Lung (tissue), 12 donors: ENCODE measurements around the gene PTCHD1. TPM values are rescaled to one million over a fixed set of nuclear protein-coding genes. Genes with fewer than 3 reads are reported as not detected.

ENCODE experiments used
- ATAC-seq: fragments of 200-7000 bp; cut with Tn5 transposase; one replicate; pipeline ENCODE4 v1.9.1; 2020; ENCODE audit warnings: moderate number of reproducible peaks; ENCODE audit not compliant: insufficient read depth, low FRiP score
- DNase-seq, 3 donors: peaks; one replicate each; pipeline ENCODE4 v3.0.0-alpha.2; 2013 to 2017
- H3K27ac ChIP-seq, 2 donors: one replicate each; pipeline ENCODE4 v1.5.1; 2013; ENCODE audit warnings: mild to moderate bottlenecking in 2 of 2, moderate library complexity in 2 of 2, control low read depth in 1 of 2, inconsistent platforms in 1 of 2, low read depth in 1 of 2, low read length in 1 of 2
- H3K27me3 ChIP-seq, 3 donors: one replicate each; pipeline ENCODE4 v1.5.1; 2013; ENCODE audit warnings: low read length in 2 of 3; ENCODE audit not compliant: control insufficient read depth in 3 of 3, insufficient read depth in 3 of 3
- H3K36me3 ChIP-seq, 4 donors: one replicate each; pipeline ENCODE4 v1.5.1; 2013; ENCODE audit warnings: low read length in 4 of 4, mild to moderate bottlenecking in 1 of 4, moderate library complexity in 1 of 4; ENCODE audit not compliant: control insufficient read depth in 4 of 4, insufficient read depth in 4 of 4
- H3K4me1 ChIP-seq, 5 donors: one replicate each; pipeline ENCODE4 v1.5.1; 2013; ENCODE audit warnings: low read length in 5 of 5, mild to moderate bottlenecking in 2 of 5, moderate library complexity in 1 of 5; ENCODE audit not compliant: control insufficient read depth in 5 of 5, insufficient read depth in 5 of 5
- H3K4me3 ChIP-seq: one replicate; pipeline ENCODE4 v1.5.1; 2013; ENCODE audit warnings: mild to moderate bottlenecking, control low read depth, moderate library complexity
- H3K9ac ChIP-seq, 2 donors: one replicate each; pipeline ENCODE4 v1.5.1; 2013; ENCODE audit warnings: low read length in 2 of 2, control low read depth in 1 of 2; ENCODE audit not compliant: insufficient read depth in 1 of 2
- H3K9me3 ChIP-seq, 4 donors: one replicate each; pipeline ENCODE4 v1.5.1; 2013; ENCODE audit warnings: low read length in 3 of 4, mild to moderate bottlenecking in 1 of 4, moderate library complexity in 1 of 4; ENCODE audit not compliant: control insufficient read depth in 4 of 4, insufficient read depth in 3 of 4
- WGBS, 2 donors: extraction: QIAGEN DNeasy Blood & Tissue Kit; methylation state at CpG; one replicate each; pipeline ENCODE4 v1.1.7; 2013; 5-methylcytosine and 5-hydroxymethylcytosine counted together
- polyA plus RNA-seq, 2 donors: library from polyadenylated mRNA; stranded (reverse); fragments of 200-250 nt; gene quantifications; one replicate each; pipeline ENCODE4 v1.2.1, GENCODE V29; 2013
- total RNA-seq, 2 donors: library from RNA; depleted of rRNA in 1 of 2; stranded (reverse); fragments of >200 nt in 1 of 2; gene quantifications; one replicate each; pipeline ENCODE4 v1.2.1, GENCODE V29; 2014 to 2021
- TF ChIP-seq, protein P1 (sequence below): IDR thresholded peaks from 2 replicates; pipeline ENCODE4 v1.5.1; 2012; ENCODE audit warnings: mild to moderate bottlenecking; ENCODE audit errors: control extremely low read depth, extremely low read depth
- donor health status: control.
- donor health status: control.
- donor health status: Bipolar disorder and iron deficiency.
- donor health status: healthy.
- donor health status: DM: yes; HTN: yes; CAD: no.

PTCHD1 gene
- total and polyA plus RNA-seq, 4 donors, result 0.01 to 0.48 (median 0.32) TPM

DNA sequence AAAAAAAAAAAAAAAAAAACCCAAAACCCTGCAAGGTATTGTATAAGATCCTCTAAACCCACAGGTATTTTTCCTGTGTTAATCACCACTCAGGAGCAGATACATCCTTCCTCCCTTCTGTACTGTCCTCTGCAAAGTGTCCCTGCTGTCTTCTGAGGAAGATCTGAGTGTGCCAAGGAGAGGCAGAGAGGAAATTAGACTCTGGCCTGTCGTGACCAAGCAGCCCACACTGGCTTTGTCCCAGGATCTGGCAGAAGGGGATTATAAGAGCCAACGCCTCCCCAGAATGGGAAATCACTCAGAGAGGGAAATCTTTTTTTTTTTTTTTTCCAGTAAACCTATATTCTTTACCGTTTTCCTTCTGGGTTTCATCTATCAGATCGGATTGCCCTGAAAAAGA lies 39.6 kb downstream of the PTCHD1 start:
- Histone ChIP-seq H3K27me3 (peaks cover 0 to 18% (median 16%) of the 10 kb centered on the region in 3 donors), H3K9ac (no peak overlapping the region), H3K27ac (no peak overlapping the region), H3K4me3 (no peak overlapping the region), H3K36me3 (no peaks in the 10 kb centered on the region), H3K4me1 (peaks cover 0 to 2% (median 0%) of the 10 kb centered on the region in 5 donors), H3K9me3 (peaks cover 0 to 2% (median 0%) of the 10 kb centered on the region in 4 donors)
- TF ChIP-seq, protein P1, sequence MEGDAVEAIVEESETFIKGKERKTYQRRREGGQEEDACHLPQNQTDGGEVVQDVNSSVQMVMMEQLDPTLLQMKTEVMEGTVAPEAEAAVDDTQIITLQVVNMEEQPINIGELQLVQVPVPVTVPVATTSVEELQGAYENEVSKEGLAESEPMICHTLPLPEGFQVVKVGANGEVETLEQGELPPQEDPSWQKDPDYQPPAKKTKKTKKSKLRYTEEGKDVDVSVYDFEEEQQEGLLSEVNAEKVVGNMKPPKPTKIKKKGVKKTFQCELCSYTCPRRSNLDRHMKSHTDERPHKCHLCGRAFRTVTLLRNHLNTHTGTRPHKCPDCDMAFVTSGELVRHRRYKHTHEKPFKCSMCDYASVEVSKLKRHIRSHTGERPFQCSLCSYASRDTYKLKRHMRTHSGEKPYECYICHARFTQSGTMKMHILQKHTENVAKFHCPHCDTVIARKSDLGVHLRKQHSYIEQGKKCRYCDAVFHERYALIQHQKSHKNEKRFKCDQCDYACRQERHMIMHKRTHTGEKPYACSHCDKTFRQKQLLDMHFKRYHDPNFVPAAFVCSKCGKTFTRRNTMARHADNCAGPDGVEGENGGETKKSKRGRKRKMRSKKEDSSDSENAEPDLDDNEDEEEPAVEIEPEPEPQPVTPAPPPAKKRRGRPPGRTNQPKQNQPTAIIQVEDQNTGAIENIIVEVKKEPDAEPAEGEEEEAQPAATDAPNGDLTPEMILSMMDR, result no peak
- WGBS, 2 donors, result 36 to 55% methylated on average over 4 of the region's 4 CpGs
- ATAC-seq (no peak), DNase-seq (no peak)

DNA sequence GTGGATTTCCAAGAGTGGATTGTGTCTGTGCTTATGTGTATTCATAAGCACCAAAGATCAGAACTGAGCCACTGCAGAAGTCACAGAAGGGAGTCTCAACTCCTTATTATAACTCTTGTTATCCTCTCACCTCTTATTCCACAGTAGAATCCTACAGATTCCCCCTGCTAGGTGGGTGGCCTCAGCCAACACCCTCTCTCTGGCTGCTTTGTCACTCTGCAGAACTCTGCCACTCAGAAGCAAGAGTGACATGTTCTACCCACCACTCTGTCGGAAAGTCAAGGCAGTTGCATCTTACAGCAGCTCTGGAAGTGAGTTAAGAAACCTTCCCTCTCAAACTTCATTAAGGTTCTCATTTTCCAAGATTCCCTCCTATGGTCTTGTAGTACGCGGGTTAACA lies 41.9 kb downstream of the PTCHD1 start:
- Histone ChIP-seq H3K4me3 (no peak overlapping the region), H3K9me3 (peaks cover 0 to 2% (median 0%) of the 10 kb centered on the region in 4 donors), H3K4me1 (peaks cover 0 to 2% (median 0%) of the 10 kb centered on the region in 5 donors), H3K9ac (no peak overlapping the region), H3K27me3 (peaks cover 0 to 18% (median 12%) of the 10 kb centered on the region in 3 donors), H3K27ac (no peak overlapping the region), H3K36me3 (no peaks in the 10 kb centered on the region)
- no peak for DNase-seq
- ATAC-seq, result no peak
- WGBS, 2 donors, result 86 to 98% methylated on average over 3 of the region's 3 CpGs
- TF ChIP-seq, protein P1, result no peak

DNA sequence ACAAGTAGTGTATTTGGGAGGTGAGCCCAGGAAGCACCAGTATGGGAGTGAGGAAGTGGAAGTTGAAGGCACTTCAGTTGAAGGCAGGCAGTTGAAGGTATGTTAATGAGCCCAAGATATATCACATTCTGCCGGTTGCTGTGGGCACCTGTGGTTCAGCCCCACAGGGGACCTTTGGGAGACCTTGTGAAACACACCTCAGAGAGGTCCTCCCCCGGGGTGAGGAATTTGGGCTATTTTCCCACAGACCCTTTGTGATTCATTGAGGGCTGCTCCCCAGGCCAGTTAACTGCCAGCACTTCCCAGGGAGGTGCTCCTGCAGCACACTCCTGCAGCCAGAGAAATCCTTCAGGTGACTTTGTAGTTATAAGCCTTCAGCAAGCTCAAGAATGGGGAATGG lies 45.9 kb downstream of the PTCHD1 start:
- TF ChIP-seq, protein P1, result no peak
- 36 to 75% methylated on average over 2 of the region's 2 CpGs for WGBS, 2 donors
- H3K36me3 ChIP-seq, result no peaks in the 10 kb centered on the region
- DNase-seq (no peak), ATAC-seq (no peak)
- no peaks in the 10 kb centered on the region for H3K4me1 ChIP-seq
- peaks cover 0 to 2% (median 0%) of the 10 kb centered on the region in 4 donors for H3K9me3 ChIP-seq
- no peak overlapping the region for H3K9ac ChIP-seq
- H3K4me3 ChIP-seq, result no peak overlapping the region
- H3K27me3 ChIP-seq, result peaks cover 3 to 20% (median 9%) of the 10 kb centered on the region in 3 donors
- no peak overlapping the region for H3K27ac ChIP-seq
